ENCODE measurements around the gene HIF1AN.
A peak's percentile ranks its signal among the peaks of the same experiment; 100 is the strongest.

HIF1AN gene

DNA sequence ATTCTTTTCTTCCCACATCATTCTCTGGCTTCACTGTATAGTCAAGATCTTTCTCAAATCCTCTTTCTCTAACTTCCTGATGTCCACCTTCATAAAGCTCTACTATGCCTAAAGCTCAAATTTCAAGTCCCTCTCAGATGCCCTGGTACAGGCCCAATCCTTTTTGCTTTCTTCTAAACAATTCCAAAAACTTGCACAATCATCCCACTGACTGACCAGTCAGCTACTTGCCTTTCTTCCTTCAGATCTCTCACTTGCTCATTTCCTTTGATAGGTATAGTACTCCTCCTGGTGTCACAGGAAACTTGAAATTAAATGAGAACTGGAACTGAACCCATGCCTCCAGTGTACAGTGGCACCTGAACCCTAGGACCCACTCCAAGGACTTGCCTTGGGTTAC lies 34.3 kb upstream of the HIF1AN start:
- no peak overlapping the region for H3K4me3 ChIP-seq (replicated peaks in 1 of 2; ENCODE audit: low read depth in 2 of 2, low read length in 2 of 2)
- DNase-seq (ENCODE audit: low read depth in 2 of 2) = peak; percentile 6 to 30
- TF ChIP-seq, protein P1, sequence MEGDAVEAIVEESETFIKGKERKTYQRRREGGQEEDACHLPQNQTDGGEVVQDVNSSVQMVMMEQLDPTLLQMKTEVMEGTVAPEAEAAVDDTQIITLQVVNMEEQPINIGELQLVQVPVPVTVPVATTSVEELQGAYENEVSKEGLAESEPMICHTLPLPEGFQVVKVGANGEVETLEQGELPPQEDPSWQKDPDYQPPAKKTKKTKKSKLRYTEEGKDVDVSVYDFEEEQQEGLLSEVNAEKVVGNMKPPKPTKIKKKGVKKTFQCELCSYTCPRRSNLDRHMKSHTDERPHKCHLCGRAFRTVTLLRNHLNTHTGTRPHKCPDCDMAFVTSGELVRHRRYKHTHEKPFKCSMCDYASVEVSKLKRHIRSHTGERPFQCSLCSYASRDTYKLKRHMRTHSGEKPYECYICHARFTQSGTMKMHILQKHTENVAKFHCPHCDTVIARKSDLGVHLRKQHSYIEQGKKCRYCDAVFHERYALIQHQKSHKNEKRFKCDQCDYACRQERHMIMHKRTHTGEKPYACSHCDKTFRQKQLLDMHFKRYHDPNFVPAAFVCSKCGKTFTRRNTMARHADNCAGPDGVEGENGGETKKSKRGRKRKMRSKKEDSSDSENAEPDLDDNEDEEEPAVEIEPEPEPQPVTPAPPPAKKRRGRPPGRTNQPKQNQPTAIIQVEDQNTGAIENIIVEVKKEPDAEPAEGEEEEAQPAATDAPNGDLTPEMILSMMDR (IDR thresholded peaks at IDR 0.05; ENCODE audit: low read depth, low read length) = no peak

DNA sequence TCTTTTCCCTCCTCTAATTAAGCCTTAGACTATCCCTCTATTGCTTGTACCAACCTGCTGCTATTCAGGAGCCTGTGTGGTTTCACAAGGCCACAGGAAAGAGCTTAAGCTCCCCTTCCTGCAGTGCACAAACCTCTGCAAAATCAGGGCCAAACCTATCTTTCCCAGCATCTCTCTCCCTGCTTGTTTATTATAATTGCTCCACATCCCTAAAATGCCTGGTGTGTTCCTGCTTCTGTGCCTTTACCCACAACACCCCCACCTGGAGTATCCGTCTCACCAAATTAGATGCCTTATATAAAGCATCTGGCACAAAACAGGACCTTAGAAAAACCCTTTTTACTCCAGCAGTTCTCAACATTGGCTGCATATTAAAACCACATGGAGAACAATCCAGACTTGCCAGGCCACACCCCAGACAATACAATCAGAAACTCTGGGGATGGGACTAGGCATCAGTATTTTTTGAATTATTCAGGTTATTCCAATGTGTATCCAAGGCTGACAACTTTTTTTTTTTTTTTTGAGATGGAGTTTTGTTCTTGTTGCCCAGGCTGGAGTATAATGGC lies 32.7 kb upstream of the HIF1AN start:
- no peak overlapping the region for H3K4me3 ChIP-seq (replicated peaks in 1 of 2; ENCODE audit: low read depth in 2 of 2, low read length in 2 of 2)
- DNase-seq (ENCODE audit: low read depth in 2 of 2) = no peak
- TF ChIP-seq, protein P1 (IDR thresholded peaks at IDR 0.05; ENCODE audit: low read depth, low read length) = no peak

- TF ChIP-seq, protein P1 (IDR thresholded peaks at IDR 0.05; ENCODE audit: low read depth, low read length) = no peak
- no peak for DNase-seq (ENCODE audit: low read depth in 2 of 2)
- H3K4me3 ChIP-seq (replicated peaks in 1 of 2; ENCODE audit: low read depth in 2 of 2, low read length in 2 of 2) = no peak overlapping the region
These were observed 31.6 kb upstream of the HIF1AN start for GRCh38 chr10:100504096-100504495.

- no peak for DNase-seq (ENCODE audit: low read depth in 2 of 2)
- no peak overlapping the region for H3K4me3 ChIP-seq (replicated peaks in 1 of 2; ENCODE audit: low read depth in 2 of 2, low read length in 2 of 2)
- TF ChIP-seq, protein P1 (IDR thresholded peaks at IDR 0.05; ENCODE audit: low read depth, low read length) = no peak
These were observed 30.6 kb upstream of the HIF1AN start for GRCh38 chr10:100505164-100505563.

DNA sequence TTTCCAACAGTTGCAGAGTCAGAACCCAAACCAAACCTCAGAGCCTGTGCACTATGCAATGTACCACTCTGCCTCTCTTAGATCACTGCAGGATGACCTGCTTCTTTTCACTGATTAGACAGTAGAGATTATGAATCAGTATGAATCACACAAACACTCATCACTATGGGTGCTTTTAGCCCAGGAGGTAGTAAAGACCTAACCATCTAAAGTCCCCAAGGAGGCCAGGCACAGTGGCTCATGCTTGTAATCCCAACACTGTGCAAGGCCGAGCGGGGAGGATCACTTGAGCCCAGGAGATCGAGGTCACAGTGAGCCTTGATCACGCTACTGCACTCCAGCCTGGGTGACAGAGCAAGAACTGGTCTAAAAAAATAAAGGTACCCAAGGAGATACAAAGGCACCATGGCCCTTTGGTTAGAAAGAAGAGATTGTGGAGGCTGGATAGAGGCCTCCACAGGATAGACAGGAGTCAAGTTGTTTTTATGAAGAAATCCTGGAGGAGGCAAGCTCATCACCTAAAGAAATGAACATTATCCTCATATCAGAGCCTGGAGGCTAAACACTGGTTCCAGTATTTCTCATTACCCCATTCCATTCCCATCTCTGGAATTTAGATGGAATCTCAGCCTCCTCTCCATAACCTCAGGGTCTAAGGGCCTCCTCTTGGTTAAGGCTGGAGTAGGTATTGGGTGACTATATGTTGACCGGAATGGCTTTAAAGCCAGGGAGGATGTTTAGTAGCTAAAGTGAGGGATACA lies 29.0 kb upstream of the HIF1AN start:
- peak in 1 of 2 donors; percentile 86 for DNase-seq (ENCODE audit: low read depth in 2 of 2)
- TF ChIP-seq, protein P1 (IDR thresholded peaks at IDR 0.05; ENCODE audit: low read depth, low read length) = no peak
- H3K4me3 ChIP-seq (replicated peaks in 1 of 2; ENCODE audit: low read depth in 2 of 2, low read length in 2 of 2) = no peak overlapping the region

- TF ChIP-seq, protein P1 (IDR thresholded peaks at IDR 0.05; ENCODE audit: low read depth, low read length) = no peak
- H3K4me3 ChIP-seq (replicated peaks in 1 of 2; ENCODE audit: low read depth in 2 of 2, low read length in 2 of 2) = no peak overlapping the region
- no peak for DNase-seq (ENCODE audit: low read depth in 2 of 2)
These were observed 28.4 kb upstream of the HIF1AN start for GRCh38 chr10:100507357-100507732.
